Measurements from ENCODE around the gene KRT86.

- no peak for TF ChIP-seq CTCF (IDR thresholded peaks at IDR 0.05; ENCODE audit: control extremely low read depth in 1 of 3, insufficient read depth in 1 of 3, low read depth in 1 of 3, low read length in 3 of 3)
- TF ChIP-seq JUN (IDR thresholded peaks at IDR 0.05; ENCODE audit: low read depth, low read length): no peak
- no peak for TF ChIP-seq EZH2 (IDR thresholded peaks at IDR 0.05; ENCODE audit: low read depth, low read length, severe bottlenecking)
- TF ChIP-seq POLR2AphosphoS5 (IDR thresholded peaks at IDR 0.05; ENCODE audit: low read depth, low read length): no peak
Measured at GRCh38 chr12:52317468-52318052, 43.1 kb downstream of the KRT86 start.
